ENCODE measurements around the gene CNKSR3.
A peak's percentile ranks its signal among the peaks of the same experiment; 100 is the strongest.
"Not testable (repeated sequence)": the region's sequence is repeated elsewhere in the genome, so short reads cannot be mapped to it uniquely, and the experiment has no call there.

The CNKSR3 gene

GRCh38 chr6:154526996-154527395 is 16.5 kb upstream of the CNKSR3 start:
- no peak for DNase-seq

- no peak for DNase-seq
Observed at GRCh38 chr6:154522576-154522975, 12.1 kb upstream of the CNKSR3 start.

DNA sequence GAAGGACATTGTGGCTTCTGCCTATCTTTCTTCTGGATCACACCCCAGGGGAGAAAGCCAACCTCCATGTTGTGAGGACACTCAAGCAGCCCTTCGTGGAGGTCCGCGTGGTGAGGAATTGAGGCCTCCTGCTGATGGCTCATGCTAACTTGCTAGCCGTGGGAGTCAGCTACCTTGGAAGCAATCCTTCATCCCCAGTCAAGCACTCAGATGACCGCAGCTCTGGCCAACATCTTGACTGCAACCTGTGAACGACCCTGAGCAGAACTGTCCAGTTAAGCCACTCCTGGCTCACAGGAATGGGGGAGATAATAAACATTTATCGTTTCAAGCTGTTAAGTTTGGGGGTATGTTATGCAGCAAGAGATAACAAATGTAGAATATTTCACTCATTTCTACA is 10.9 kb upstream of the CNKSR3 start:
- no peak for DNase-seq

DNA sequence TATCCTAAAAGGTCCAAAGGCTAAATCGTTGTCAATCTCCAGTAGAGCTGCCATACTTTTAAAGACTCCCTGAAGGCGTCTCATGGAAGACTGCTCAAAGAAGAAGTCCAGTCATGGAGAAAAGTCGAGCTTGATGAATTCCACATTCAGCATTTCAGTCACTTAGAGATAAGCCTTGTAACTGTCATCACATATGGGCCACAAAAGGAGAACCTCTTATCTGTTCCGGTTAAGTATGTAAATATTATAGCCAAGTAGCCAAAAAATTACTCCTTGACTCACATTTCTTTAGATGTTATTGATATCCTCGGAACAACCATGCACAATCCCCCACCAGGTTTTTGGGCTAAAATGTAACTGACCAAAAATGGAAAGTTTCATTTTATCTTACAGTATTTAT is 9.8 kb upstream of the CNKSR3 start:
- no peak for DNase-seq

- no peak for DNase-seq
Observed at GRCh38 chr6:154518396-154518795, 7.9 kb upstream of the CNKSR3 start.

- DNase-seq: no peak
Observed at GRCh38 chr6:154516276-154516675, 5.8 kb upstream of the CNKSR3 start.

- DNase-seq: no peak
Observed at GRCh38 chr6:154515826-154516225, 5.3 kb upstream of the CNKSR3 start.

DNA sequence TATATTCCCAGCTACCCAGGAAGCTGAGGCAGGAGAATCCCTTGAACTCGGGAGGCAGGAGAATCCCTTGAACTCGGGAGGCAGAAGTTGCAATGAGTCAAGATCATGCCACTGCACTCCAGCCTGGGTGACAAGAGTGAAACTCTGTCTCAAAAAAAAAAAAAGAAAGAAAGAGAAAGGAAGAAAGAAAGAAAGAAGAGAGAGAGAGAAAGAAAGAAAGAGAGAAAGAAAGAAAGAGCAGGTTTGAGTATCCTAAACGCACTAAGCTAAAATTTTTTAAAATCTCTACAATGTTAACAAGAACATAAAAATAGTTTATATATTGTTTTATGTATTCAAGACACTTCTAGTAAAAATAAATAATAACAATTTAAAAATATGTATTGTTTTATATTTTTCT is 4.6 kb upstream of the CNKSR3 start:
- DNase-seq: not testable (repeated sequence)

DNA sequence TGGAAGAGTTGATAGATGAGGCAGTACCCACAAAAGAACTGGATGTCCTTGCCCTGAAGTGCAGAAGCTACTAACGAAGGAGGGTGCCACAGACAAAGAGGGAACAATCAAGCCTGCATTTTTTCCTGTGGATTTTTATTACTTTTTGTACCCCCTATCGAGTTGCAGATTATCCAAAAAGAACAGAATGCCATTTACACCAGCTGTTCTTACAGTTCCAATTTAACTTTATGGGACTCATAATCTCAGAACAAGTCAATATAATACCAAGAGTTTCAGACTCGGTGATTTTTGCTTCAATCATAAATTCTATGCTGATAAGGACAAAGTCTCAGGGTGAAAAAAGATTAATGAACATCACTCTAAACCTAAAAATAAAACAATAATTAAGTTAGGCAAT is 4.0 kb upstream of the CNKSR3 start:
- no peak for DNase-seq

DNA sequence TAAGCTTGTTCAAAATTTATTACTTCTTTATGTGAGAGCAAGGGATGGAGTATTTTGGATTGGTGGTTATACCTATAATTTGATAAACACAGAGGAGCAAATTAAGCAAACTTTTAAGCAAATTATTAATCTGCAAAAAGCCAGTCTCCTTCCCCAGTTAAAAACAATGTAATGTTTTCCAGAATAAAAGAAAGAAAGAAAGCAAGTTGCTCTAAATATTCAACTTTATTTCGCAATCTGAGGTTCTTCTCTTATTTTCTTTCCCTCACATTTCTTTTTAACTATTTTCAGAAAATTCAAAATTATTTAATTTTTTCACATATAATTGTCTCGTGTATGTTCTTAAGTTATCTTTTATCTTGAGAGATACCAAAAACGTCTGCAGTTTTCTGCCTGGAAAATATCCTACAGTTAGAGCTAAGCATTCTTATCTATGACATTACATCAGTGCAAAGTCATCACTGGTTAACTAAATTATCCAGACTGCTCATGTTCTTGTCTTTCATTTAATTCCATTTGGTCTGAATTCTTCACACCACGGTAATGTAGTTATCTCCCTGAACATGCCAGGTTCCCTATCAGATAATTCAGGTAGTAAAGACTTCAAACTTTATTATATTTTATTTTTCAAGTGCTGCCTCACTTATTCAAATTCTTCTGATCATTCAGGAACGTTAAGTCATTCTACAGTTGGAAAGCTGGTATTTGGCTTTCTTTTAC is 3.3 kb upstream of the CNKSR3 start:
- DNase-seq: no peak

- DNase-seq: no peak
Observed at GRCh38 chr6:154512201-154512600, 1.7 kb upstream of the CNKSR3 start.

- no peak for DNase-seq
Observed at GRCh38 chr6:154511791-154512190, 1.3 kb upstream of the CNKSR3 start.

- DNase-seq: peak in 1 of 2 donors; percentile 70
Observed at GRCh38 chr6:154509421-154510143, 903 bp downstream of the CNKSR3 start.

GRCh38 chr6:154508573-154509375 is 1.7 kb downstream of the CNKSR3 start:
- DNase-seq: no peak

- no peak for DNase-seq
Observed at GRCh38 chr6:154506991-154507898, 3.2 kb downstream of the CNKSR3 start.

DNA sequence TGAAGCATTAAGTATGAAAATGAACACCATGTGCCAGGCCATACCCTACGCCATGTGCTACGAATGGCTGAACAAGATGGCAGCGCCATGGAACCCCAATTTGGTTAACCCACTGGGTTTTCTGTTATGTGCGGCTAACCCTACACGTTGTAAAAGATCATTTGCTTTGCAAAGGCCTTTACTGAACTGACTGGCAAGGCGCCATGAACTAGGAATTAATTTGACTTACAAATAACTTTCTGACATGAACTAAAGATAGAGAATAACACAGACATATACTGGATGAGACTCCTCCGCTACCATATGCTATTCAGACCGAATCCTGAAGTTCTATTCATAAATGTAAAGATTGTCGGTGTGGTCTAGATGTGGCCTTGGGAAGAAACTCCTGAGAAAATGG is 3.9 kb downstream of the CNKSR3 start:
- no peak for DNase-seq

- no peak for DNase-seq
Observed at GRCh38 chr6:154506108-154506507, 4.4 kb downstream of the CNKSR3 start.

DNA sequence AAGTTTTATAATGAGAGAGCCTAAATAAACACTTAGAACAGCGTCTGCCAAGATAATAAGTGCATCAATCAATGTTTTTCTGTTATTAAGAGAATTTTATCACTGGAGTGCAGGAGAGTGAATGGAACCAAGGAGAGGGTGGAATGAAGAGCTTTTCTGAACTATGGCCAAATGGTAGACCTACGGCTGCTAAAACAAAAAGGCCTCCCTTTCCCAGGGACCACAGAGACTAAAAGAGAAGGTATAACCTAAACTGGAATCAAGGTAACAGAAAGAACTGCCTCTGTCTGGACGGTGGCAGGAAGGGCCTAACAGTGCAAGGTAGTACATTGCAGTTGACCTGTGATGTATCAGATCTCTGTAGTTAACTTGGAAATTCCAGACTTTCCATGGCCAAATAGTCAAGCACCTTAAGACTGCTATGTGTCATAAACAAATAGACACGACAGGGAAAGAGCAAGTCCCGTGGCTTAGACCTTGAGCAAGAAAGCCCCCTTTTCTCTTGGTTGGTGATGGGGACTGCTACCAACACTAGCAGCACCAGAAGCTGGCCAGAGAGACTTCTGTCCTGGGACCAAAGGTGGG is 5.5 kb downstream of the CNKSR3 start:
- no peak for DNase-seq

GRCh38 chr6:154504102-154504501 is 6.4 kb downstream of the CNKSR3 start:
- no peak for DNase-seq

DNA sequence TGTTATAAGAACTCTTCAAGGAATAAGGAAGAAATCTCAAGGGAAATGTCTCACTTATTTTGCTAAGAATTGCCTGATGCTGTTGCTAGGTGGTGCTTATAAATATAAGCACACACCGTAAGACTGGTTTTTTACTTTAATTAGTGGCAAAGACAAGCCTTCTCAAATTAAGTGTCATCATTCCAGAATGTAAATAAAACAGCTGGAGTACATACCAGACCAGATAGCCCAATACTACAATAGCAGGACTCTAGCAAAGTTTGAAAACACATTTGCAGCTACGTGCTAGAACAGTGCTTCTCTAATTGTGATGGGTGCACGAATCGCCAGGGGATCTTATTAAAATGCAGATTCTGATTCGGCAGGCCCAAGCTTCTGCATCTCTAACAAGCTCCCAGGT is 6.8 kb downstream of the CNKSR3 start:
- no peak for DNase-seq

DNA sequence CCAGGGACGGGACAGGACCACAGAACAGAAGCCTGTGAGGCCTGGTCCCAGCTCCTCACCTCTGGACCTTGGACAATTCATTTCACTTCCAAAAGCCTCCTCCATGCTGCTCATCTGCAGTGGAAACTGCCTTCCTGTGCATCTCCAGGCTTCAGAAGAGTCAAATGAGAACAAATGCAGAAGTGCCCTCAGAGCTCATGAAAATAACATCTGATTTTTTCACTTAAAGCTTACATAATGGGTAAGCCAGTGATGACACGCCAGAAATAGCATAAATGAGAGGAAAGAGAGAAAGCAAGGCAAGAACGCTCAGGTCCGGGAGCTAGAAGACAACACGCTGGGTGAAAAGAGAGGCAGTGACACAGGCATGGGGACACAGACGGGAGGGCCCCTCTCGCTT is 7.9 kb downstream of the CNKSR3 start:
- DNase-seq: no peak

- DNase-seq: no peak
Observed at GRCh38 chr6:154501578-154501868, 9.0 kb downstream of the CNKSR3 start.

Data from hippocampal formation (tissue), 2 donors.